Ammon's horn (tissue), 1 donor: ENCODE results near the gene HEATR9.

Experiments
- DNase-seq: peaks from one replicate; pipeline ENCODE4 v3.0.0-alpha.2; 2016; ENCODE audit warnings: low spot score

Gene HEATR9

GRCh38 chr17:35808240-35808961, 60.3 kb downstream of the HEATR9 start:
- DNase-seq: peak; percentile 6

- no peak for DNase-seq
Observed at GRCh38 chr17:35807371-35808144, 61.1 kb downstream of the HEATR9 start.
